PC-3 (cell line): ENCODE data around the gene MKNK1. TPM values are rescaled to one million over a fixed set of nuclear protein-coding genes. Genes with fewer than 3 reads are reported as not detected.

ENCODE experiments used
- ATAC-seq: fragments of 200-7000 bp; cut with Tn5 transposase; 2 replicates; pipeline ENCODE4 v1.9.1; 2020; ENCODE audit warnings: mild to moderate bottlenecking, moderate library complexity
- BruUV-seq: library from RNA; stranded (reverse); fragments of 400-500 nt; replicated peaks from 2 replicates; lab custom pipeline; 2021; lab: Mats Ljungman, UMichigan
- CTCF ChIA-PET: fragments of 300-600 bp; sonication (Branson Sonifier 250); formaldehyde crosslinking; loops from one replicate; lab custom pipeline; 2022; ENCODE audit warnings: antibody characterized with exemption; lab: Charles Lee
- POLR2A ChIA-PET: fragments of 300-600 bp; sonication (Branson Sonifier 250); formaldehyde crosslinking; loops from one replicate; lab custom pipeline; 2022; ENCODE audit warnings: antibody characterized with exemption; ENCODE audit not compliant: unreplicated experiment; lab: Charles Lee
- DNase-seq: peaks from one replicate; pipeline ENCODE4 v3.0.0-alpha.2; 2015
- H2AFZ ChIP-seq: fragments of 300-600 bp; sonication (generic); 2 replicates; pipeline ENCODE4 v1.6.0; 2016; ENCODE audit warnings: antibody characterized with exemption, low read length
- H3F3A ChIP-seq: fragments of 300-600 bp; sonication (generic); one replicate; pipeline ENCODE4 v1.6.0; 2017; ENCODE audit warnings: antibody characterized with exemption, low read length, control low read depth, mild to moderate bottlenecking; ENCODE audit not compliant: unreplicated experiment
- H3K27ac ChIP-seq: fragments of 300-600 bp; sonication (generic); 2 replicates; pipeline ENCODE4 v1.5.1; 2016; ENCODE audit warnings: mild to moderate bottlenecking, low read length
- H3K27me3 ChIP-seq: fragments of 300-600 bp; sonication (generic); 2 replicates; pipeline ENCODE4 v1.6.1; 2016; ENCODE audit warnings: low read length, mixed read lengths
- H3K36me3 ChIP-seq: fragments of 300-600 bp; sonication (generic); 2 replicates; pipeline ENCODE4 v1.6.1; 2016; ENCODE audit warnings: low read depth, mixed run types, low read length, mixed read lengths
- H3K4me1 ChIP-seq: fragments of 300-600 bp; sonication (generic); 2 replicates; pipeline ENCODE4 v1.5.1; 2016; ENCODE audit warnings: low read length; ENCODE audit not compliant: insufficient read depth
- H3K4me2 ChIP-seq: fragments of 300-600 bp; sonication (generic); 2 replicates; pipeline ENCODE4 v1.6.0; 2016; ENCODE audit warnings: low read length
- H3K4me3 ChIP-seq: fragments of 300-600 bp; sonication (generic); 2 replicates; pipeline ENCODE4 v1.5.1; 2016; ENCODE audit warnings: mild to moderate bottlenecking, low read length, mixed read lengths
- H3K79me2 ChIP-seq: fragments of 300-600 bp; sonication (generic); 2 replicates; pipeline ENCODE4 v1.6.1; 2017; ENCODE audit warnings: low read length, mixed read lengths
- H3K9ac ChIP-seq: fragments of 300-600 bp; sonication (generic); 2 replicates; pipeline ENCODE4 v1.6.0; 2016; ENCODE audit warnings: mild to moderate bottlenecking, low read length
- H3K9me2 ChIP-seq: fragments of 300-600 bp; sonication (generic); replicated peaks from 2 replicates; pipeline ENCODE4 v1.6.1; 2016; ENCODE audit warnings: mixed run types, low read length, mixed read lengths
- H3K9me3 ChIP-seq: fragments of 300-600 bp; sonication (generic); 2 replicates; pipeline ENCODE4 v1.6.1; 2016; ENCODE audit warnings: low read length, mixed read lengths
- H4K20me1 ChIP-seq: fragments of 300-600 bp; sonication (generic); 2 replicates; pipeline ENCODE4 v1.6.1; 2016; ENCODE audit warnings: low read length, mixed read lengths
- CTCF ChIP-seq: fragments of 300-600 bp; sonication (generic); conservative IDR thresholded peaks from 2 replicates; pipeline ENCODE4 v1.5.1; 2017; ENCODE audit warnings: antibody characterized with exemption, low read depth, mild to moderate bottlenecking, low read length
- EZH2 ChIP-seq: fragments of 300-600 bp; sonication (generic); IDR thresholded peaks from one replicate; pipeline ENCODE4 v1.6.1; 2017; ENCODE audit warnings: antibody characterized with exemption, mild to moderate bottlenecking, low read length; ENCODE audit not compliant: unreplicated experiment
- EZH2phosphoT487 ChIP-seq: fragments of 300-600 bp; sonication (generic); IDR thresholded peaks from 2 replicates; pipeline ENCODE4 v1.6.1; 2018; ENCODE audit warnings: mild to moderate bottlenecking, antibody characterized with exemption, low read length, borderline replicate concordance
- intact Hi-C: fragments of 100-400 bp; cut with micrococcal nuclease; formaldehyde crosslinking; loops from 2 replicates; pipeline ENCODE4 v1.9.0; 2023
- total RNA-seq: library from RNA; depleted of rRNA; stranded (reverse); fragments of >200 nt; gene quantifications from 2 replicates; pipeline ENCODE4 v1.2.3, GENCODE V29; 2014

MKNK1 gene
- total RNA-seq, 1 experiment from 2014 or later = 36.8 TPM

- POLR2A ChIA-PET = no interaction called here
- Histone ChIP-seq H3K36me3 (no peaks in the 10 kb centered on the region), H3K4me1 (peaks cover 60% of the 10 kb centered on the region), H3K9ac (no peak overlapping the region), H3K27ac (no peak overlapping the region), H3K27me3 (no peaks in the 10 kb centered on the region), H3K4me2 (peak overlapping the region; percentile 71; the same call in 1 of the 2 replicates), H3F3A (no peaks in the 10 kb centered on the region), H3K9me2 (no peaks in the 10 kb centered on the region), H3K4me3 (no peak overlapping the region), H3K79me2 (no peaks in the 10 kb centered on the region), H3K9me3 (no peaks in the 10 kb centered on the region), H4K20me1 (no peaks in the 10 kb centered on the region), H2AFZ (no peak overlapping the region)
- CTCF ChIA-PET = no interaction called here
- no TSS peak for BruUV-seq
- intact Hi-C loops = loop anchor here (2.0 kb wide), 1 partner anchor 111 kb away; no protein-coding TSS in a partner anchor
- TF ChIP-seq EZH2 (no peak), CTCF (no peak), EZH2phosphoT487 (no peak)
- DNase-seq (no peak), ATAC-seq (no peak)
Measured at GRCh38 chr1:46517932-46518498, 86.1 kb downstream of the MKNK1 start.

- Histone ChIP-seq H3K27me3 (no peaks in the 10 kb centered on the region), H2AFZ (peak overlapping the region; percentile 22), H3K9me2 (no peaks in the 10 kb centered on the region), H3K79me2 (no peaks in the 10 kb centered on the region), H3K9ac (no peak overlapping the region), H3K4me3 (peak overlapping the region; percentile 41), H4K20me1 (no peaks in the 10 kb centered on the region), H3F3A (no peaks in the 10 kb centered on the region), H3K9me3 (no peaks in the 10 kb centered on the region), H3K27ac (peak overlapping the region; percentile 1; the same call in 1 of the 2 replicates), H3K4me2 (peak overlapping the region; percentile 71), H3K36me3 (no peaks in the 10 kb centered on the region), H3K4me1 (peaks cover 51% of the 10 kb centered on the region)
- ChIA-PET POLR2A (interaction anchor here (0.6 kb wide), 1 partner anchor 1653 kb away, joined by 3 read pairs; no protein-coding TSS in a partner anchor), CTCF (interaction anchor here (0.6 kb wide), 1 partner anchor 29 kb away, joined by 10 read pairs; no protein-coding TSS in a partner anchor)
- TF ChIP-seq EZH2 = no peak
- no peak for TF ChIP-seq EZH2phosphoT487
- ATAC-seq (peak; percentile 70), DNase-seq (peak; percentile 91)
- no TSS peak for BruUV-seq
- intact Hi-C loops = no loop called here
Measured at GRCh38 chr1:46517010-46517600, 87.0 kb downstream of the MKNK1 start.

- no peak overlapping the region for H3K27ac ChIP-seq
- CTCF ChIA-PET = no interaction called here
Measured at GRCh38 chr1:46516200-46516950, 87.7 kb downstream of the MKNK1 start.

More at GRCh38 chr1:46516200-46516950, 87.7 kb downstream of the MKNK1 start:
- no peaks in the 10 kb centered on the region for H3K79me2 ChIP-seq
- H3K27me3 ChIP-seq = no peaks in the 10 kb centered on the region
- no TSS peak for BruUV-seq
- H4K20me1 ChIP-seq = no peaks in the 10 kb centered on the region
- no peak for DNase-seq
- no peak for ATAC-seq
- H2AFZ ChIP-seq = peak overlapping the region; percentile 22
- H3K4me2 ChIP-seq = peak overlapping the region; percentile 71
- peak overlapping the region; percentile 41 for H3K4me3 ChIP-seq
- no peaks in the 10 kb centered on the region for H3K9me2 ChIP-seq
- peaks cover 45% of the 10 kb centered on the region for H3K4me1 ChIP-seq
- H3K9ac ChIP-seq = no peak overlapping the region
- intact Hi-C loops = no loop called here
- H3K36me3 ChIP-seq = no peaks in the 10 kb centered on the region
- POLR2A ChIA-PET = interaction anchor here (0.6 kb wide), 1 partner anchor 1653 kb away, joined by 3 read pairs; no protein-coding TSS in a partner anchor
- H3K9me3 ChIP-seq = no peaks in the 10 kb centered on the region
- H3F3A ChIP-seq = no peaks in the 10 kb centered on the region
- no peak for TF ChIP-seq EZH2
- no peak for TF ChIP-seq EZH2phosphoT487
- TF ChIP-seq CTCF = no peak
